Central memory CD4-positive, alpha-beta T cell (primary cell): ENCODE data around the gene CBFA2T3.
"Not testable (repeated sequence)": the region's sequence is repeated elsewhere in the genome, so short reads cannot be mapped to it uniquely, and the experiment has no call there.

Experiments used
- DNase-seq: peaks from one replicate; pipeline ENCODE4 v3.0.0; 2022

Gene CBFA2T3

GRCh38 chr16:89012622-89012995 is 35.6 kb upstream of the CBFA2T3 start:
- no peak for DNase-seq

GRCh38 chr16:89011909-89012621 is 35.1 kb upstream of the CBFA2T3 start:
- DNase-seq: no peak

GRCh38 chr16:89010210-89010925 is 33.4 kb upstream of the CBFA2T3 start:
- DNase-seq: no peak

- no peak for DNase-seq
Measured at GRCh38 chr16:89009343-89010209, 32.6 kb upstream of the CBFA2T3 start.

- DNase-seq: not testable (repeated sequence)
Measured at GRCh38 chr16:89008796-89009195, 31.8 kb upstream of the CBFA2T3 start.

GRCh38 chr16:89007371-89008249 is 30.6 kb upstream of the CBFA2T3 start:
- DNase-seq: no peak

GRCh38 chr16:89006036-89006752 is 29.2 kb upstream of the CBFA2T3 start:
- DNase-seq: no peak

GRCh38 chr16:89005201-89006035 is 28.4 kb upstream of the CBFA2T3 start:
- no peak for DNase-seq

- no peak for DNase-seq
Measured at GRCh38 chr16:89004209-89004831, 27.3 kb upstream of the CBFA2T3 start.

- no peak for DNase-seq
Measured at GRCh38 chr16:89003831-89004208, 26.8 kb upstream of the CBFA2T3 start.

GRCh38 chr16:89002851-89003830 is 26.1 kb upstream of the CBFA2T3 start:
- no peak for DNase-seq

- DNase-seq: not testable (repeated sequence)
Measured at GRCh38 chr16:89002081-89002480, 25.1 kb upstream of the CBFA2T3 start.

GRCh38 chr16:89001117-89002027 is 24.4 kb upstream of the CBFA2T3 start:
- DNase-seq: no peak

GRCh38 chr16:89000207-89000959 is 23.4 kb upstream of the CBFA2T3 start:
- no peak for DNase-seq

- peak; percentile 43 for DNase-seq
Measured at GRCh38 chr16:88999457-89000206, 22.6 kb upstream of the CBFA2T3 start.
